HCT116 (cell line): ENCODE measurements around the gene TMEM138. TPM values are rescaled to one million over a fixed set of nuclear protein-coding genes. Genes with fewer than 3 reads are reported as not detected.
A peak's percentile ranks its signal among the peaks of the same experiment; 100 is the strongest.

Experiments
- ATAC-seq: fragments of 200-7000 bp; cut with Tn5 transposase; 2 replicates; pipeline ENCODE4 v1.9.1; 2020; ENCODE audit warnings: mild to moderate bottlenecking, moderate library complexity
- BruUV-seq: library from RNA; stranded (reverse); fragments of 400-500 nt; replicated peaks from 2 replicates; lab custom pipeline; 2021; lab: Mats Ljungman, UMichigan
- CTCF ChIA-PET: fragments of 300-600 bp; sonication (Branson Sonifier 250); formaldehyde crosslinking; loops from one replicate; lab custom pipeline; 2021; ENCODE audit warnings: antibody characterized with exemption; lab: Charles Lee
- POLR2A ChIA-PET: fragments of 300-600, 350-600 bp; sonication (Branson Sonifier 250); formaldehyde crosslinking; loops from one replicate; lab custom pipeline; 2021; ENCODE audit warnings: antibody characterized with exemption; lab: Charles Lee
- RAD21 ChIA-PET, 2 experiments: fragments of 300-600 bp; sonication (Branson Sonifier 250); formaldehyde crosslinking; loops; one replicate each; lab custom pipeline; 2023; ENCODE audit warnings: low total read pairs in 2 of 2; ENCODE audit not compliant: uncharacterized antibody in 2 of 2, unreplicated experiment in 2 of 2, low non-redundant PET in 1 of 2; lab: Charles Lee
- DNase-seq: peaks from one replicate; pipeline ENCODE4 v3.0.0-alpha.2; 2010; ENCODE audit warnings: low read depth, low spot score
- H2AFZ ChIP-seq: fragments of 200-600 bp; shearing (Covaris generic), sonication (generic); 2 replicates; pipeline ENCODE4 v1.6.1; 2017; ENCODE audit warnings: low read depth, mixed run types, mixed read lengths, antibody characterized with exemption, low read length; ENCODE audit not compliant: poor library complexity, severe bottlenecking
- H3K27ac ChIP-seq: 2 replicates; pipeline ENCODE4 v1.5.1; 2012; ENCODE audit warnings: low read depth, low read length
- H3K27me3 ChIP-seq: fragments of 200-600 bp; sonication (generic); 2 replicates; pipeline ENCODE4 v1.6.1; 2016; ENCODE audit warnings: mixed run types, low read length, mixed read lengths; ENCODE audit not compliant: insufficient read depth
- H3K36me3 ChIP-seq, 2 experiments: fragments of 200-500 bp in 1 of 2; fragments of 200-600 bp in 1 of 2; sonication (Bioruptor generic) in 1 of 2; sonication (generic) in 1 of 2; 2 replicates each; pipeline versions ENCODE4 v1.5.1 to v1.6.1; 2014 to 2016; ENCODE audit warnings: low read length in 2 of 2, inconsistent platforms in 1 of 2, mixed read lengths in 1 of 2, mixed run types in 1 of 2; ENCODE audit not compliant: insufficient read depth in 2 of 2, control insufficient read depth in 1 of 2
- H3K4me1 ChIP-seq, 2 experiments: fragments of 200-600 bp in 1 of 2; sonication (generic) in 1 of 2; 2 replicates each; pipeline versions ENCODE4 v1.5.1 to v1.6.1; 2012 to 2017; ENCODE audit warnings: low read length in 2 of 2, inconsistent platforms in 1 of 2, mild to moderate bottlenecking in 1 of 2, mixed read lengths in 1 of 2, mixed run types in 1 of 2, moderate library complexity in 1 of 2; ENCODE audit not compliant: insufficient read depth in 2 of 2, control insufficient read depth in 1 of 2
- H3K4me2 ChIP-seq: fragments of 200-600 bp; sonication (generic); 2 replicates; pipeline ENCODE4 v1.6.1; 2017; ENCODE audit warnings: mixed run types, low read length, mixed read lengths
- H3K4me3 ChIP-seq, 2 experiments: fragments of 200-600 bp in 1 of 2; sonication (generic) in 1 of 2; replicated peaks in 1 of 2; 2 replicates each; pipeline ENCODE4 v1.5.1; 2011 to 2016; ENCODE audit warnings: low read length in 2 of 2, control low read depth in 1 of 2, low read depth in 1 of 2, mild to moderate bottlenecking in 1 of 2, mixed read lengths in 1 of 2, mixed run types in 1 of 2
- H3K79me2 ChIP-seq: fragments of 200-600 bp; sonication (generic); 2 replicates; pipeline ENCODE4 v1.6.1; 2017; ENCODE audit warnings: mild to moderate bottlenecking, mixed run types, low read length, moderate library complexity, mixed read lengths; ENCODE audit not compliant: insufficient read depth
- H3K9ac ChIP-seq: fragments of 200-600 bp; sonication (generic); 2 replicates; pipeline ENCODE4 v1.6.1; 2016; ENCODE audit warnings: low read length, mixed read lengths
- H3K9me2 ChIP-seq: fragments of 200-600 bp; sonication (generic), shearing (Covaris generic); 2 replicates; pipeline ENCODE4 v1.6.1; 2017; ENCODE audit warnings: mixed run types, mild to moderate bottlenecking, moderate library complexity; ENCODE audit not compliant: insufficient read depth
- H3K9me3 ChIP-seq, 2 experiments: fragments of 200-500 bp in 1 of 2; fragments of 200-600 bp in 1 of 2; sonication (Bioruptor generic) in 1 of 2; sonication (generic) in 1 of 2; 2 replicates each; pipeline ENCODE4 v1.6.1; 2014 to 2017; ENCODE audit warnings: low read length in 2 of 2, mixed read lengths in 2 of 2, inconsistent platforms in 1 of 2, low read depth in 1 of 2, mild to moderate bottlenecking in 1 of 2, mixed run types in 1 of 2, moderate library complexity in 1 of 2; ENCODE audit not compliant: control insufficient read depth in 1 of 2, insufficient read depth in 1 of 2
- H4K20me1 ChIP-seq: fragments of 200-600 bp; sonication (generic), shearing (Covaris generic); 2 replicates; pipeline ENCODE4 v1.6.1; 2017; ENCODE audit warnings: mixed run types, mild to moderate bottlenecking, moderate library complexity; ENCODE audit not compliant: insufficient read depth
- CEBPB ChIP-seq: IDR thresholded peaks from 2 replicates; pipeline ENCODE4 v1.6.1; 2012; ENCODE audit warnings: low read depth
- EGR1 ChIP-seq: IDR thresholded peaks from 2 replicates; pipeline ENCODE4 v1.6.1; 2012; ENCODE audit warnings: low read depth
- EZH2 ChIP-seq: fragments of 200-600 bp; sonication (generic); IDR thresholded peaks from 2 replicates; pipeline ENCODE4 v1.6.1; 2017; ENCODE audit warnings: antibody characterized with exemption, mixed run types
- POLR2A ChIP-seq: IDR thresholded peaks from 2 replicates; pipeline ENCODE4 v1.7.0; 2011; ENCODE audit warnings: borderline replicate concordance; ENCODE audit not compliant: insufficient read depth, insufficient read length; ENCODE audit errors: extremely low read depth
- SIN3A ChIP-seq: IDR thresholded peaks from 2 replicates; pipeline ENCODE4 v1.6.1; 2012; ENCODE audit warnings: low read depth
- SP1 ChIP-seq: IDR thresholded peaks from 2 replicates; pipeline ENCODE4 v1.6.1; 2012; ENCODE audit warnings: low read depth
- SRF ChIP-seq: IDR thresholded peaks from 2 replicates; pipeline ENCODE4 v1.6.1; 2012; ENCODE audit warnings: low read depth
- TCF7L2 ChIP-seq: IDR thresholded peaks from 2 replicates; pipeline ENCODE4 v1.7.0; 2011; ENCODE audit warnings: borderline replicate concordance, inconsistent platforms; ENCODE audit not compliant: insufficient read depth, insufficient read length; ENCODE audit errors: extremely low read depth
- YY1 ChIP-seq: IDR thresholded peaks from 2 replicates; pipeline ENCODE4 v1.6.1; 2011; ENCODE audit warnings: low read length, low read depth, moderate library complexity, mild to moderate bottlenecking; ENCODE audit not compliant: insufficient replicate concordance; ENCODE audit errors: extremely low read depth
- ZFX ChIP-seq: fragments of 450-650 bp; IDR thresholded peaks from 2 replicates; pipeline ENCODE4 v1.6.1; 2017
- ZNF274 ChIP-seq: fragments of 200-500 bp; sonication (Bioruptor generic); IDR thresholded peaks from 2 replicates; pipeline ENCODE4 v1.6.1; 2014; ENCODE audit warnings: mild to moderate bottlenecking, low read depth, low read length, inconsistent platforms
- intact Hi-C: fragments of 100-400 bp; cut with micrococcal nuclease; formaldehyde crosslinking; loops from 2 replicates; pipeline ENCODE4 v1.10.0; 2022
- total RNA-seq: library from RNA; stranded (reverse); gene quantifications from one replicate; pipeline ENCODE4 v1.2.1, GENCODE V29; 2021; ENCODE audit not compliant: unreplicated experiment
- TF ChIP-seq, protein P1 (sequence below), 3 experiments: fragments of 200-600 bp in 1 of 3; sonication (generic) in 1 of 3; IDR thresholded peaks in 2 of 3; conservative IDR thresholded peaks in 1 of 3; 2 replicates each; pipeline ENCODE4 v1.5.1; 2012 to 2017; ENCODE audit warnings: low read depth in 2 of 3, low read length in 2 of 3, antibody characterized with exemption in 1 of 3, borderline replicate concordance in 1 of 3, control low read depth in 1 of 3, mild to moderate bottlenecking in 1 of 3, mixed read lengths in 1 of 3, mixed run types in 1 of 3, moderate library complexity in 1 of 3; ENCODE audit not compliant: insufficient read depth in 1 of 3
- TF ChIP-seq, protein P2 (sequence below): IDR thresholded peaks from 2 replicates; pipeline ENCODE4 v1.6.1; 2011; ENCODE audit warnings: mild to moderate bottlenecking, low read length, moderate library complexity; ENCODE audit not compliant: insufficient replicate concordance; ENCODE audit errors: extremely low read depth
- TF ChIP-seq, protein P3 (sequence below): IDR thresholded peaks from 2 replicates; pipeline ENCODE4 v1.6.1; 2012

TMEM138 gene
- total RNA-seq, 1 experiment from 2014 or later = 45.0 TPM

DNA sequence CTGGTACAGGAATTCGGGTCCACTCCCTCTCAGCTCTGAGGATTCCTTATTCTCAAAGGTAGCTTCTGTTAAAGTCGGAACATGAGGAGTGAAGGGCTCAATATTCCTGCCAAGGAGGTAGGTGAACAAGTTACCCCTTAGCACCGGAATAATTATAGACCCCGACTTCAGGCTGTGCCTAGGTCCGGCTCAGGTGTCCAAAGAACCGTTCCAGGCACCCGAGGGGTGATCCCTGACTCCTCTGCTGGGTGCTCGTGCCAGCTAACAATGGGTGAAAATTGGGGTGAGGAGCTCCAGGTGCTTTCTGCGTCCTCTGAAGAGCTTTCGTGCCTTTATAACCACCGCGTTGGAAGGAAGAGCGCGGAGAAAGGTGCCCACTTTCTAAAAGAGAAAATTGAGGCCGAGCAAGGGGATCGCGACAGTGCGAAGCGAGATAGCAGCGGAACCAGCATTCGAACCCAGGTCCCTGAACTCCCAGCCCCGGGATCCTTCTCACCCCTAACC is 885 bp upstream of the TMEM138 start:
- peaks cover 0 to 22% of the 10 kb centered on the region in 2 experiments; a peak in 2 of 4 replicates for H3K4me1 ChIP-seq
- no peaks in the 10 kb centered on the region for H3K27me3 ChIP-seq
- peak overlapping the region; percentile 37 for H2AFZ ChIP-seq
- intact Hi-C loops = no loop called here
- H3K79me2 ChIP-seq = peaks cover 35% of the 10 kb centered on the region
- DNase-seq (no peak), ATAC-seq (peak; percentile 3; the same call in 1 of the 2 replicates)
- H3K4me2 ChIP-seq = peak overlapping the region; percentile 94
- peaks cover 9 to 22% of the 10 kb centered on the region in 2 experiments for H3K36me3 ChIP-seq
- RAD21 ChIA-PET = no interaction called here
- H4K20me1 ChIP-seq = no peaks in the 10 kb centered on the region
- no peaks in the 10 kb centered on the region for H3K9me3 ChIP-seq
- CTCF ChIA-PET = interaction anchor here (0.6 to 2.9 kb wide), 5 partner anchors 24 to 85 kb away, joined by 3 to 25 read pairs (median 4); no protein-coding TSS in a partner anchor
- POLR2A ChIA-PET = interaction anchor here (0.8 to 5.0 kb wide), 14 partner anchors 10 to 447 kb away, joined by 3 to 45 read pairs (median 6); partner anchors contain the start of genes CPSF7, DDB1, SDHAF2 and TKFC
- no peaks in the 10 kb centered on the region for H3K9me2 ChIP-seq
- H3K9ac ChIP-seq = peak overlapping the region; percentile 85
- peak overlapping the region; percentile 89 to 93 for H3K4me3 ChIP-seq
- peak overlapping the region; percentile 97 for H3K27ac ChIP-seq
- TSS peak; percentile 75 for BruUV-seq
- TF ChIP-seq, protein P1, sequence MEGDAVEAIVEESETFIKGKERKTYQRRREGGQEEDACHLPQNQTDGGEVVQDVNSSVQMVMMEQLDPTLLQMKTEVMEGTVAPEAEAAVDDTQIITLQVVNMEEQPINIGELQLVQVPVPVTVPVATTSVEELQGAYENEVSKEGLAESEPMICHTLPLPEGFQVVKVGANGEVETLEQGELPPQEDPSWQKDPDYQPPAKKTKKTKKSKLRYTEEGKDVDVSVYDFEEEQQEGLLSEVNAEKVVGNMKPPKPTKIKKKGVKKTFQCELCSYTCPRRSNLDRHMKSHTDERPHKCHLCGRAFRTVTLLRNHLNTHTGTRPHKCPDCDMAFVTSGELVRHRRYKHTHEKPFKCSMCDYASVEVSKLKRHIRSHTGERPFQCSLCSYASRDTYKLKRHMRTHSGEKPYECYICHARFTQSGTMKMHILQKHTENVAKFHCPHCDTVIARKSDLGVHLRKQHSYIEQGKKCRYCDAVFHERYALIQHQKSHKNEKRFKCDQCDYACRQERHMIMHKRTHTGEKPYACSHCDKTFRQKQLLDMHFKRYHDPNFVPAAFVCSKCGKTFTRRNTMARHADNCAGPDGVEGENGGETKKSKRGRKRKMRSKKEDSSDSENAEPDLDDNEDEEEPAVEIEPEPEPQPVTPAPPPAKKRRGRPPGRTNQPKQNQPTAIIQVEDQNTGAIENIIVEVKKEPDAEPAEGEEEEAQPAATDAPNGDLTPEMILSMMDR (IDR thresholded peaks at IDR 0.05 in 2 of 3, conservative IDR thresholded peaks at IDR 0.05 in 1 of 3; ENCODE audit: borderline replicate concordance in 1 of 3, insufficient read depth in 1 of 3, low read depth in 2 of 3, low read length in 2 of 3) = no peak
- TF ChIP-seq ZFX (no peak), POLR2A (no peak), SIN3A (no peak), SRF (no peak), SP1 (no peak), ZNF274 (no peak), EGR1 (no peak), TCF7L2 (no peak), CEBPB (no peak), EZH2 (no peak), YY1 (no peak)
- TF ChIP-seq, protein P2, sequence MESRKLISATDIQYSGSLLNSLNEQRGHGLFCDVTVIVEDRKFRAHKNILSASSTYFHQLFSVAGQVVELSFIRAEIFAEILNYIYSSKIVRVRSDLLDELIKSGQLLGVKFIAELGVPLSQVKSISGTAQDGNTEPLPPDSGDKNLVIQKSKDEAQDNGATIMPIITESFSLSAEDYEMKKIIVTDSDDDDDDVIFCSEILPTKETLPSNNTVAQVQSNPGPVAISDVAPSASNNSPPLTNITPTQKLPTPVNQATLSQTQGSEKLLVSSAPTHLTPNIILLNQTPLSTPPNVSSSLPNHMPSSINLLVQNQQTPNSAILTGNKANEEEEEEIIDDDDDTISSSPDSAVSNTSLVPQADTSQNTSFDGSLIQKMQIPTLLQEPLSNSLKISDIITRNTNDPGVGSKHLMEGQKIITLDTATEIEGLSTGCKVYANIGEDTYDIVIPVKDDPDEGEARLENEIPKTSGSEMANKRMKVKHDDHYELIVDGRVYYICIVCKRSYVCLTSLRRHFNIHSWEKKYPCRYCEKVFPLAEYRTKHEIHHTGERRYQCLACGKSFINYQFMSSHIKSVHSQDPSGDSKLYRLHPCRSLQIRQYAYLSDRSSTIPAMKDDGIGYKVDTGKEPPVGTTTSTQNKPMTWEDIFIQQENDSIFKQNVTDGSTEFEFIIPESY = no peak
- TF ChIP-seq, protein P3, sequence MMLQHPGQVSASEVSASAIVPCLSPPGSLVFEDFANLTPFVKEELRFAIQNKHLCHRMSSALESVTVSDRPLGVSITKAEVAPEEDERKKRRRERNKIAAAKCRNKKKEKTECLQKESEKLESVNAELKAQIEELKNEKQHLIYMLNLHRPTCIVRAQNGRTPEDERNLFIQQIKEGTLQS = no peak
